Measurements from ENCODE around the gene NTSR1.

The NTSR1 gene

DNA sequence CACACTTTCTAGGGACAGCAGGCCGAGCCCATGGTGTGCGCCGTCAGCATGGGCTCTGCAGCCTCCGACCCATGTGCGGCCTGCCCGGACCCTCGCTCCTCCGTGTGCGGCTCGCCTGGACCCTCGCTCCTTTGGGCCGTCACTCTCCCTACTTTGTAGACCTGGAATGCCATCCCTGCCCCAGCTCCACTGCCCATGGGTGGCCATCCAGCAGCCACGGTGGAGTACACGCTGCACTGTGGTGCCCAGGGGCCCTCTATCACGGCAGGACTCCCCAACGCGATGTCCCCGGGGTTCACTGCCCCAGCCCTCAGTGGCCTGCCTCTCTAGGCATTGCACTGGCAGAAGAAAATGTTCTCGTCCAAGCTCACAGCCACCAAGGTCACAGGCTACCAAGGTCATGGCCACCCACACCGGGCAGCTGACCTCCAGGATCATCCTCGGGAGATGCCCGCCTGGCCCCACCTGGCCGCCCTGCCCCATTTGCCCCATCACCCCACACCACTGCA is 63.5 kb downstream of the NTSR1 start:
- TF ChIP-seq, protein P1, sequence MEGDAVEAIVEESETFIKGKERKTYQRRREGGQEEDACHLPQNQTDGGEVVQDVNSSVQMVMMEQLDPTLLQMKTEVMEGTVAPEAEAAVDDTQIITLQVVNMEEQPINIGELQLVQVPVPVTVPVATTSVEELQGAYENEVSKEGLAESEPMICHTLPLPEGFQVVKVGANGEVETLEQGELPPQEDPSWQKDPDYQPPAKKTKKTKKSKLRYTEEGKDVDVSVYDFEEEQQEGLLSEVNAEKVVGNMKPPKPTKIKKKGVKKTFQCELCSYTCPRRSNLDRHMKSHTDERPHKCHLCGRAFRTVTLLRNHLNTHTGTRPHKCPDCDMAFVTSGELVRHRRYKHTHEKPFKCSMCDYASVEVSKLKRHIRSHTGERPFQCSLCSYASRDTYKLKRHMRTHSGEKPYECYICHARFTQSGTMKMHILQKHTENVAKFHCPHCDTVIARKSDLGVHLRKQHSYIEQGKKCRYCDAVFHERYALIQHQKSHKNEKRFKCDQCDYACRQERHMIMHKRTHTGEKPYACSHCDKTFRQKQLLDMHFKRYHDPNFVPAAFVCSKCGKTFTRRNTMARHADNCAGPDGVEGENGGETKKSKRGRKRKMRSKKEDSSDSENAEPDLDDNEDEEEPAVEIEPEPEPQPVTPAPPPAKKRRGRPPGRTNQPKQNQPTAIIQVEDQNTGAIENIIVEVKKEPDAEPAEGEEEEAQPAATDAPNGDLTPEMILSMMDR (conservative IDR thresholded peaks at IDR 0.05), result no peak
- no peak overlapping the region for H3K27ac ChIP-seq

DNA sequence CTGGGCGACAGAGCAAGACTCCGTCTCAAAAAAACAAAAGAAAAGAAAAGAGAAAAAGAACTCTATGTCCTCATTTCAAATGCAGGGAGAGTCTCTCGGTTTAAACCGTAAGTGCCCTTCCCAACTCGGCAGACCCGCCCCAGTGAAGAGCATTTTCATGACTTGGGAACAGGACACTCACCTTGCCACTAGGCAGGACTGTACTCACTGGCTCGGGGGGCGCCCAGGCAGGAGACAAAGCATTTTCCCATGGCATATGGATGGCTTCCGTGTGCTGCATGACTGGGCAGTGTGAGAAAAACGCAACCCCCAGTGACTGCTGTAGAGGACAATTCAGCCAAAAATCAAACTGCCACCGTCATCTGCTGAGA is 64.0 kb downstream of the NTSR1 start:
- H3K27ac ChIP-seq, result no peak overlapping the region

DNA sequence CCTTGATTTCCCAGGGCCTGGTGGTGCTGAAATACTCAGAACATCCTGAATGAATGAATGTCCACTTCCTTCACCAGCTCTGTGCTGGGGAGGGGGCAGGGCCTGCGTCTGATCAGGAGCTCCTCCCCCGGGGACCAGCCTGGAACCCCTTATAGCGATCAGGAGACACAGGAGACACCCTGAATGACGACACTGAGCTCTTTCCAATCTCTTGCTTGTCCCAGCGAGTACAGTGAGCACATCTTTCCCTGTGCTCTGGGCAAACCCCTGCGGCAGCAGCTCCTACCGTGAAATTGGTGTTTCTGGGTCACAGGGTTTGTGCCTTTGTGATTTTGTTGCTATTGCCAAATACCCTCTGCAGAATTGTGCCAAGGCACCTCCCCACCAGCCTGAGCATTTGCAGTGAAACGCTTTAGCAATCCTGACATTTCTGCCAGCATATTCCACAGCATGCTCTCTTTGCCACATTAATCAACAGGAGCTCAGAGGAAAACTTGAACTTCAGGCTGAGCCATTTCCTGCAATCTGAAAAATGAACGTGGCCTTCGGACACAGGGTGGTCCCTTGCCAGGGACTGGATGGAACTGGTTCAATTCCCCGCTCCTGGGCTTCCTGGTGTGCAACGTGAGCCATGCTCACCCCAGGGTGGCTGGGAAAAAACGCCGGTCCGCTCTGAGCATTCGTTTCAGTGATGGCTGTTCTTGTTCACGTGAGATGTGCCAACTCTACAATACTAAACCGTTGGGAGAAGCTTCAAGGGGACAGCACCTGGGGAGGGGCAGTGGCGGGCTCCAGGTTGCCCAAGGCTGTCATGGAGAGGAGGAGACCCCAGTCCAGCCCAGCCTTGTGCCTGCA is 64.6 kb downstream of the NTSR1 start:
- TF ChIP-seq, protein P1 (conservative IDR thresholded peaks at IDR 0.05), result no peak
- H3K27ac ChIP-seq, result no peak overlapping the region

More for the DNA sequence above, 64.0 kb downstream of the NTSR1 start:
- TF ChIP-seq, protein P1 (conservative IDR thresholded peaks at IDR 0.05), result no peak

DNA sequence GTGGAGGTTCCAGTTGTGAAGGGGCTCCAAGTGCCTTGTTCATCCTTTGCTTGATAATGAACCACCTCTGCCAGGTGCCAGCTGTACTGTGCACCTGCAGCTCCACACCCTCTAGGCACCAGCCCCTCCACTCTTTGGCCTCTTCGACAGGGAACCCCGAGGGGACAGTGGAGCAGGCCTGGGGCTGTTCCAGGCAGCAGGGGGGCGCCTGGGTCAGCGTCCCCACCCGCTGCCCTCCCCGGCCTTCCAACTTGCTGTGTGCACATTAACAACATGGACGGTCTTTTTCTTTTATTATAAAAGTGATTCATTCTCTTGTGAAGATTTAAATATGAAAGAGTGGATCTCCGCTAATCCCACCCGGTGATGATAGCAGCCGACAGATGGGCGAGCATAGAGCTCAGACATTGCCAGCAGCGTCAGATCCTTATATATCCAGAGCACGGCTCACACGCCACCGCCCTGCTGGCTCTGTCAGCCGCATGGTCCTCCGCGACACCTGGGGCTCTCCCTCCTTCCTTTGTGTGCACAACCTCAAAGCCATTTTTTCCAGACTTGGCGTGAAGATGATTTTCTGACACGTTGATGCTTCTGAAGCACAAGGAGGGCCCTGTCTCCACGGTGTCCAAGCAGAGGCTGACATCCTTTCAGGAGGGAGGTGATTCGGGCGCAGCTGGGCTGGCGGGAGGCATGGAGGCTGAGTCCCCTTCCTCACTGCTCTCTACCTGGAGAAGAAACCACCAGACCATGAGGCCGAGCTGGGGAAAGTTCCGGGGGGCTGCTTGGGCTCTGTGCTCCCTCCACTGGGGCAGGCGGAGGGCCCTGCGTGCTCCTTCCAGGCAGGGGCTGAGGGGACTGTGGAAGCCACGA is 65.4 kb downstream of the NTSR1 start:
- TF ChIP-seq, protein P1 (conservative IDR thresholded peaks at IDR 0.05), result no peak

DNA sequence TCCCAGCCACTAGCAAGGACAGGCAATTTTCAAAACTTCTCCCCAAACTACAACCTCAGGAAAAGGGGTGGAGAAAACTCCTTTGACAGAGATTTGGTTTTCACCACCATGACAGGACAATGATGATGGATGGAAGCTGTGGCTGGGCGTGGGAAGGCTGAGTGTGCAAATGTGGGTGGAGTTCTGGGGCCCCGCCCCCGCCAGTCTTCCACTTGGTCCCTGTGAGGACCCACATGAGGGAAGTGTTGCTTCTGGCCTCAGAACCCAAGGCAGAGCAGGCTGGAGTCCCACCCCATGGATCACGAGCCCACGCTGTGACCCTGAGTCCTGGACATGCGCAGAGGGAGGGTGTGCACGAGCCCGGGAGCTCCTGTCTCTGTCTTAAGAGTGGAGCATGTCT is 66.1 kb downstream of the NTSR1 start:
- H3K27ac ChIP-seq, result no peak overlapping the region
- TF ChIP-seq, protein P1 (conservative IDR thresholded peaks at IDR 0.05), result no peak

More for the DNA sequence above, 65.4 kb downstream of the NTSR1 start:
- no peak overlapping the region for H3K27ac ChIP-seq

DNA sequence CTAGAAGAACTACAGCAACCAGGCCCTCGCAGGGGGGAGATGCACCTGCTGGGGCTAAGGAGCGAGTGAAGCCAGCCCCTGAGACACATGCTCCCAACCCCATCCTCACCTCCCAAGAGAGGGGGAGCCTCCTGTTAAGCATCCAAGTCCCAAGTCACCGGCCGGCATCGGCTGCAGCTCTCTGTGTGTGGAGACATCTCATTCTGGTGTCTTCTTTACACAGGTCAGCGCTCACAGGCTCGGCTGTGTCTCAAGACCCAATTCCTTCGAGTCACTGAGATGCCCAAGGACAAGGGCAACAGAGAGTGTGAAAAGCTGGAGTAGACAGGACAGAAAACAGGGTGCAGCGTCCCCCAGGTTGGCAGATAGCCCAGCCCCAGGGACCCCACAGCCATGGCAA is 66.6 kb downstream of the NTSR1 start:
- TF ChIP-seq, protein P1 (conservative IDR thresholded peaks at IDR 0.05), result no peak
- H3K27ac ChIP-seq, result no peak overlapping the region
